Stomach (tissue), 9 donors: ENCODE data around the gene IQGAP2. TPM values are rescaled to one million over a fixed set of nuclear protein-coding genes. Genes with fewer than 3 reads are reported as not detected.

Experiments used
- DNase-seq, 2 donors: peaks; one replicate each; pipeline versions ENCODE4 v3.0.0 to v3.0.0-alpha.2; 2013 to 2019
- H3K27ac ChIP-seq, 5 donors: fragments of 200-600 bp in 4 of 5; sonication (generic) in 4 of 5; one replicate each; pipeline ENCODE4 v1.5.1; 2013 to 2019; ENCODE audit warnings: mild to moderate bottlenecking in 1 of 5, moderate library complexity in 1 of 5
- H3K27me3 ChIP-seq, 3 donors: fragments of 200-600 bp; sonication (generic); one replicate each; pipeline ENCODE4 v1.5.1; 2017 to 2019; ENCODE audit warnings: mixed run types in 1 of 3
- H3K36me3 ChIP-seq, 4 donors: fragments of 200-600 bp; sonication (generic); 1 replicate in 3 of 4; 2 replicates in 1 of 4; pipeline ENCODE4 v1.5.1; 2016 to 2019
- H3K4me1 ChIP-seq, 4 donors: fragments of 200-600 bp; sonication (generic); one replicate each; pipeline ENCODE4 v1.5.1; 2016 to 2019
- H3K4me3 ChIP-seq, 4 donors: fragments of 200-600 bp; sonication (generic) in 3 of 4; one replicate each; pipeline ENCODE4 v1.5.1; 2016 to 2019; ENCODE audit warnings: mild to moderate bottlenecking in 1 of 4
- H3K9me3 ChIP-seq, 4 donors: fragments of 200-600 bp; sonication (generic); one replicate each; pipeline ENCODE4 v1.5.1; 2016 to 2019
- CTCF ChIP-seq, 7 experiments: fragments of 450-650 bp in 4 of 7; fragments of 200-600 bp in 3 of 7; sonication (generic) in 3 of 7; IDR thresholded peaks; one replicate each; pipeline ENCODE4 v1.5.1; 2016 to 2019; ENCODE audit warnings: antibody characterized with exemption in 7 of 7, control low read depth in 2 of 7, mild to moderate bottlenecking in 1 of 7
- EP300 ChIP-seq: sonication (generic); formaldehyde crosslinking; IDR thresholded peaks from one replicate; pipeline ENCODE4 v1.6.1; 2017; ENCODE audit warnings: antibody characterized with exemption
- POLR2A ChIP-seq, 4 donors: fragments of 450-650 bp; IDR thresholded peaks; one replicate each; pipeline ENCODE4 v1.6.1; 2016; ENCODE audit warnings: antibody characterized with exemption in 4 of 4, control low read depth in 2 of 4, mild to moderate bottlenecking in 1 of 4, moderate library complexity in 1 of 4
- POLR2AphosphoS5 ChIP-seq, 3 donors: sonication (generic); formaldehyde crosslinking; IDR thresholded peaks; one replicate each; pipeline ENCODE4 v1.6.1; 2016; ENCODE audit warnings: antibody characterized with exemption in 3 of 3
- WGBS, 5 donors: extraction: QIAGEN DNeasy Blood & Tissue Kit in 3 of 5; methylation state at CpG; one replicate each; pipeline versions ENCODE4 v1.1.5 to v1.1.7; 2013 to 2018; 5-methylcytosine and 5-hydroxymethylcytosine counted together
- intact Hi-C: fragments of 100-400 bp; cut with DNase I; formaldehyde crosslinking; loops from one replicate; pipeline ENCODE4 v1.15.1; 2023; ENCODE audit warnings: low total_unique reads
- polyA plus RNA-seq, 3 donors: library from polyadenylated mRNA; stranded (reverse); fragments of 200-250 nt; gene quantifications; one replicate each; pipeline ENCODE4 v1.2.3, GENCODE V29; 2013
- total RNA-seq, 5 donors: library from RNA; depleted of rRNA; stranded (reverse); fragments of >200 nt; gene quantifications; one replicate each; pipeline versions ENCODE4 v1.1.0 to v1.2.3, GENCODE V29; 2014 to 2016
- donor health status: healthy with polysubstance abuse.
- donor health status: Bipolar disorder and iron deficiency.
- donor health status: healthy.

Gene IQGAP2
- total and polyA plus RNA-seq, 8 donors = 11.5 to 122 (median 42.1) TPM

- no peak overlapping the region for H3K4me3 ChIP-seq
- H3K9me3 ChIP-seq = no peaks in the 10 kb centered on the region
- DNase-seq = no peak
- H3K27ac ChIP-seq = no peak overlapping the region
- no peak for TF ChIP-seq POLR2AphosphoS5 (IDR thresholded peaks at IDR 0.05)
- no peak for TF ChIP-seq POLR2A (IDR thresholded peaks at IDR 0.05)
- TF ChIP-seq CTCF (IDR thresholded peaks at IDR 0.05) = no peak
- TF ChIP-seq EP300 = no peak
- no peaks in the 10 kb centered on the region for H3K27me3 ChIP-seq
- peaks cover 9 to 37% (median 22%) of the 10 kb centered on the region in 4 donors for H3K36me3 ChIP-seq
- H3K4me1 ChIP-seq = peaks cover 0 to 10% (median 3%) of the 10 kb centered on the region in 4 donors
- intact Hi-C loops = no loop called here
These were observed 301.1 kb downstream of the IQGAP2 start for GRCh38 chr5:76704131-76704663.

GRCh38 chr5:76705574-76705973 lies 302.5 kb downstream of the IQGAP2 start:
- no peaks in the 10 kb centered on the region for H3K9me3 ChIP-seq
- H3K27ac ChIP-seq = no peak overlapping the region
- H3K4me3 ChIP-seq = no peak overlapping the region
- H3K36me3 ChIP-seq = peaks cover 9 to 32% (median 18%) of the 10 kb centered on the region in 4 donors
- intact Hi-C loops = no loop called here
- TF ChIP-seq POLR2AphosphoS5 (IDR thresholded peaks at IDR 0.05) (no peak), POLR2A (IDR thresholded peaks at IDR 0.05) (no peak), EP300 (no peak), CTCF (IDR thresholded peaks at IDR 0.05) (no peak)
- H3K27me3 ChIP-seq = no peaks in the 10 kb centered on the region
- H3K4me1 ChIP-seq = peaks cover 0 to 10% (median 3%) of the 10 kb centered on the region in 4 donors
- DNase-seq = no peak

- WGBS, 5 donors = 66 to 86% (median 78%) methylated on average over 2 of the region's 2 CpGs
These were observed 306.7 kb downstream of the IQGAP2 start for GRCh38 chr5:76709762-76710161.

GRCh38 chr5:76710991-76711390 lies 307.9 kb downstream of the IQGAP2 start:
- peaks cover 0 to 14% (median 9%) of the 10 kb centered on the region in 3 donors for H3K27me3 ChIP-seq
- no peak overlapping the region for H3K4me3 ChIP-seq
- peaks cover 4 to 14% (median 11%) of the 10 kb centered on the region in 4 donors for H3K4me1 ChIP-seq
- H3K27ac ChIP-seq = no peak overlapping the region
- no peak for DNase-seq
- H3K36me3 ChIP-seq = peaks cover 0 to 5% (median 2%) of the 10 kb centered on the region in 4 donors
- no peak for TF ChIP-seq POLR2A (IDR thresholded peaks at IDR 0.05)
- no peak for TF ChIP-seq CTCF (IDR thresholded peaks at IDR 0.05)
- H3K9me3 ChIP-seq = no peaks in the 10 kb centered on the region
- WGBS, 5 donors = 56 to 76% (median 72%) methylated on average over 4 of the region's 4 CpGs
- intact Hi-C loops = no loop called here

More at GRCh38 chr5:76709762-76710161, 306.7 kb downstream of the IQGAP2 start:
- Histone ChIP-seq H3K4me3 (no peak overlapping the region), H3K9me3 (no peaks in the 10 kb centered on the region), H3K4me1 (peaks cover 0 to 3% (median under 1%) of the 10 kb centered on the region in 4 donors), H3K36me3 (peaks cover 0 to 5% (median 2%) of the 10 kb centered on the region in 4 donors), H3K27ac (no peak overlapping the region), H3K27me3 (peaks cover 0 to 3% (median 3%) of the 10 kb centered on the region in 3 donors)
- intact Hi-C loops = no loop called here
- DNase-seq = no peak
- TF ChIP-seq POLR2A (IDR thresholded peaks at IDR 0.05) (no peak), POLR2AphosphoS5 (IDR thresholded peaks at IDR 0.05) (no peak), EP300 (no peak), CTCF (IDR thresholded peaks at IDR 0.05) (no peak)
